ENCODE results near the gene SFXN1. TPM values are rescaled to one million over a fixed set of nuclear protein-coding genes. Genes with fewer than 3 reads are reported as not detected.
A peak's percentile ranks its signal among the peaks of the same experiment; 100 is the strongest.

The SFXN1 gene
- total RNA-seq (ENCODE audit: low replicate concordance), result 146 and 181 TPM in 2 replicates

- H3F3A ChIP-seq (ENCODE audit: low read depth), result no peaks in the 10 kb centered on the region
- Mint-ChIP-seq H3K4me3 (peak within 1 kb of the TSS; percentile 96), H3K27ac (peak within 1 kb of the TSS; percentile 96), H3K4me1 (peaks cover 21% of the 10 kb centered on the region), H3K27me3 (ENCODE audit: insufficient read depth, low read depth) (peaks cover 13% of the 10 kb centered on the region), H3K36me3 (peaks cover 35% of the 10 kb centered on the region), H3K9me3 (peaks cover 22% of the 10 kb centered on the region)
- peak; percentile 91 for DNase-seq (ENCODE audit: low spot score)
- H3K4me1 ChIP-seq, result peaks cover 11% of the 10 kb centered on the region
- H3K27ac ChIP-seq, result no peak within 1 kb of the TSS
- H3K4me2 ChIP-seq, result peak within 1 kb of the TSS; percentile 89
- H3K27me3 ChIP-seq, result peaks cover 21% of the 10 kb centered on the region
- peaks cover 50% of the 10 kb centered on the region for H3K79me2 ChIP-seq (ENCODE audit: low read depth)
- H3K4me3 ChIP-seq, result peak within 1 kb of the TSS; percentile 87
- peak within 1 kb of the TSS; percentile 84 for H2AFZ ChIP-seq (replicated peaks)
- H3K9ac ChIP-seq, result peak within 1 kb of the TSS; percentile 49
- TF ChIP-seq EZH2phosphoT487 (IDR thresholded peaks at IDR 0.05) (no peak), CTCF (IDR thresholded peaks at IDR 0.05) (no peak), EZH2 (IDR thresholded peaks at IDR 0.05) (no peak)
- H4K20me1 ChIP-seq (ENCODE audit: low read depth), result peaks cover 43% of the 10 kb centered on the region
- no peaks in the 10 kb centered on the region for H3K9me3 ChIP-seq (ENCODE audit: low read depth)
- no peaks in the 10 kb centered on the region for H3K36me3 ChIP-seq
These were observed at the start of gene SFXN1 for GRCh38 chr5:175478384-175479124. Gene SFXN1 (plus strand): TSS chr5:175478560. CDS start chr5:175492104, 13,544 bp downstream.

GRCh38 chr5:175434800-175435199 lies 43.6 kb upstream of the SFXN1 start:
- Histone ChIP-seq H3K9ac (no peak overlapping the region), H3K9me3 (ENCODE audit: low read depth) (no peaks in the 10 kb centered on the region), H3K4me2 (no peak overlapping the region), H3K36me3 (no peaks in the 10 kb centered on the region), H2AFZ (replicated peaks) (no peak overlapping the region), H4K20me1 (ENCODE audit: low read depth) (no peaks in the 10 kb centered on the region), H3K27me3 (no peaks in the 10 kb centered on the region), H3K27ac (no peak overlapping the region), H3K4me1 (no peaks in the 10 kb centered on the region), H3F3A (ENCODE audit: low read depth) (no peaks in the 10 kb centered on the region), H3K4me3 (no peak overlapping the region), H3K79me2 (ENCODE audit: low read depth) (no peaks in the 10 kb centered on the region)
- no peaks in the 10 kb centered on the region for H3K36me3 Mint-ChIP-seq
- no peak overlapping the region for H3K27ac Mint-ChIP-seq
- no peak for TF ChIP-seq CTCF (IDR thresholded peaks at IDR 0.05)
- TF ChIP-seq EZH2phosphoT487 (IDR thresholded peaks at IDR 0.05), result no peak
- no peak for TF ChIP-seq EZH2 (IDR thresholded peaks at IDR 0.05)
- H3K4me1 Mint-ChIP-seq, result no peaks in the 10 kb centered on the region
- DNase-seq (ENCODE audit: low spot score), result no peak
- H3K4me3 Mint-ChIP-seq, result no peak overlapping the region
- H3K27me3 Mint-ChIP-seq (ENCODE audit: insufficient read depth, low read depth), result peaks cover 2% of the 10 kb centered on the region
- H3K9me3 Mint-ChIP-seq, result peaks cover under 1% of the 10 kb centered on the region

GRCh38 chr5:175436359-175436758 lies 42.0 kb upstream of the SFXN1 start:
- DNase-seq (ENCODE audit: low spot score), result no peak
- Histone ChIP-seq H3K79me2 (ENCODE audit: low read depth) (no peaks in the 10 kb centered on the region), H3K9ac (no peak overlapping the region), H3K4me1 (no peaks in the 10 kb centered on the region), H2AFZ (replicated peaks) (no peak overlapping the region), H4K20me1 (ENCODE audit: low read depth) (no peaks in the 10 kb centered on the region), H3K4me2 (no peak overlapping the region), H3K27ac (no peak overlapping the region), H3K9me3 (ENCODE audit: low read depth) (no peaks in the 10 kb centered on the region), H3F3A (ENCODE audit: low read depth) (no peaks in the 10 kb centered on the region), H3K27me3 (no peaks in the 10 kb centered on the region), H3K36me3 (no peaks in the 10 kb centered on the region), H3K4me3 (no peak overlapping the region)
- TF ChIP-seq EZH2 (IDR thresholded peaks at IDR 0.05), result no peak
- no peak for TF ChIP-seq EZH2phosphoT487 (IDR thresholded peaks at IDR 0.05)
- TF ChIP-seq CTCF (IDR thresholded peaks at IDR 0.05), result no peak
- Mint-ChIP-seq H3K4me3 (no peak overlapping the region), H3K9me3 (no peaks in the 10 kb centered on the region), H3K4me1 (no peaks in the 10 kb centered on the region), H3K27ac (no peak overlapping the region), H3K36me3 (no peaks in the 10 kb centered on the region), H3K27me3 (ENCODE audit: insufficient read depth, low read depth) (peaks cover 2% of the 10 kb centered on the region)

All from neural progenitor cell (in vitro differentiated cells).